Hepatocyte (in vitro differentiated cells): ENCODE results near the gene RCC2. TPM values are rescaled to one million over a fixed set of nuclear protein-coding genes. Genes with fewer than 3 reads are reported as not detected.
"Not testable (repeated sequence)": the region's sequence is repeated elsewhere in the genome, so short reads cannot be mapped to it uniquely, and the experiment has no call there.

Source experiments
- DNase-seq: peaks from one replicate; pipeline ENCODE4 v3.0.0-alpha.2; 2016; ENCODE audit warnings: low spot score
- H2AFZ ChIP-seq: fragments of 200-600 bp; sonication (generic); 2 replicates; pipeline ENCODE4 v1.6.0; 2016; ENCODE audit warnings: antibody characterized with exemption, mild to moderate bottlenecking
- H3K27ac ChIP-seq: fragments of 200-600 bp; sonication (generic); 2 replicates; pipeline ENCODE4 v1.5.1; 2016; ENCODE audit warnings: mild to moderate bottlenecking
- H3K27me3 ChIP-seq: fragments of 200-600 bp; sonication (generic); 2 replicates; pipeline ENCODE4 v1.6.1; 2016
- H3K36me3 ChIP-seq: fragments of 200-600 bp; sonication (generic); replicated peaks from 2 replicates; pipeline ENCODE4 v1.5.1; 2016; ENCODE audit warnings: low read depth; ENCODE audit not compliant: insufficient read depth
- H3K4me1 ChIP-seq: fragments of 200-600 bp; sonication (generic); 2 replicates; pipeline ENCODE4 v1.5.1; 2016; ENCODE audit warnings: mild to moderate bottlenecking, moderate library complexity; ENCODE audit not compliant: insufficient read depth
- H3K4me2 ChIP-seq: fragments of 200-600 bp; sonication (generic); 2 replicates; pipeline ENCODE4 v1.6.0; 2016
- H3K4me3 ChIP-seq: fragments of 200-600 bp; sonication (generic); 2 replicates; pipeline ENCODE4 v1.5.1; 2016; ENCODE audit warnings: mild to moderate bottlenecking
- H3K79me2 ChIP-seq: fragments of 200-600 bp; sonication (generic); 2 replicates; pipeline ENCODE4 v1.6.0; 2017; ENCODE audit warnings: mild to moderate bottlenecking
- H3K9me2 ChIP-seq: fragments of 200-600 bp; sonication (generic); replicated peaks from 2 replicates; pipeline ENCODE4 v1.6.0; 2017; ENCODE audit warnings: mild to moderate bottlenecking; ENCODE audit not compliant: insufficient read depth
- H3K9me3 ChIP-seq: fragments of 200-600 bp; sonication (generic); 2 replicates; pipeline ENCODE4 v1.5.1; 2016; ENCODE audit warnings: low read depth, mild to moderate bottlenecking
- H4K20me1 ChIP-seq: fragments of 200-600 bp; sonication (generic); 2 replicates; pipeline ENCODE4 v1.6.0; 2016; ENCODE audit warnings: mild to moderate bottlenecking; ENCODE audit not compliant: insufficient read depth, poor library complexity, severe bottlenecking
- EZH2 ChIP-seq: fragments of 200-600 bp; sonication (generic); IDR thresholded peaks from 2 replicates; pipeline ENCODE4 v1.6.1; 2016; ENCODE audit warnings: antibody characterized with exemption, mild to moderate bottlenecking, borderline replicate concordance
- EZH2phosphoT487 ChIP-seq: fragments of 200-600 bp; sonication (generic); IDR thresholded peaks from one replicate; pipeline ENCODE4 v1.6.1; 2018; ENCODE audit warnings: antibody characterized with exemption, mild to moderate bottlenecking, low read depth, moderate library complexity; ENCODE audit not compliant: unreplicated experiment, severe bottlenecking
- WGBS: methylation state at CpG from one replicate; pipeline ENCODE4 v1.1.6; 2016; ENCODE audit warnings: low lambda C conversion rate; ENCODE audit errors: missing lambda C conversion rate; 5-methylcytosine and 5-hydroxymethylcytosine counted together
- polyA plus RNA-seq: library from polyadenylated mRNA; unstranded; fragments of >200 nt; fragmentation: Nextera tagmentation; extraction: Ambion mirVana; gene quantifications from 2 replicates; pipeline ENCODE4 v1.2.1, GENCODE V29; 2016
- total RNA-seq: library from RNA; depleted of rRNA; stranded (reverse); fragments of >200 nt; gene quantifications from 2 replicates; pipeline ENCODE4 v1.2.3, GENCODE V29; 2014
- TF ChIP-seq, protein P1 (sequence below): fragments of 200-600 bp; sonication (generic); IDR thresholded peaks from 2 replicates; pipeline ENCODE4 v1.5.1; 2016; ENCODE audit warnings: antibody characterized with exemption, mild to moderate bottlenecking; ENCODE audit not compliant: poor library complexity

Gene RCC2
- total and polyA plus RNA-seq, 2 experiments from 2014 or later, result 22.5 to 56.9 TPM

GRCh38 chr1:17406760-17407475 lies 32.6 kb downstream of the RCC2 start:
- H3K27me3 ChIP-seq, DNase-seq, H3K36me3 ChIP-seq, H3K4me3 ChIP-seq, H3K4me1 ChIP-seq, H3K9me3 ChIP-seq, H3K27ac ChIP-seq, H3K9me2 ChIP-seq, H4K20me1 ChIP-seq, H3K79me2 ChIP-seq, H3K4me2 ChIP-seq, H2AFZ ChIP-seq: not testable (repeated sequence)
- 85% methylated on average over 16 of the region's 16 CpGs for WGBS

DNA sequence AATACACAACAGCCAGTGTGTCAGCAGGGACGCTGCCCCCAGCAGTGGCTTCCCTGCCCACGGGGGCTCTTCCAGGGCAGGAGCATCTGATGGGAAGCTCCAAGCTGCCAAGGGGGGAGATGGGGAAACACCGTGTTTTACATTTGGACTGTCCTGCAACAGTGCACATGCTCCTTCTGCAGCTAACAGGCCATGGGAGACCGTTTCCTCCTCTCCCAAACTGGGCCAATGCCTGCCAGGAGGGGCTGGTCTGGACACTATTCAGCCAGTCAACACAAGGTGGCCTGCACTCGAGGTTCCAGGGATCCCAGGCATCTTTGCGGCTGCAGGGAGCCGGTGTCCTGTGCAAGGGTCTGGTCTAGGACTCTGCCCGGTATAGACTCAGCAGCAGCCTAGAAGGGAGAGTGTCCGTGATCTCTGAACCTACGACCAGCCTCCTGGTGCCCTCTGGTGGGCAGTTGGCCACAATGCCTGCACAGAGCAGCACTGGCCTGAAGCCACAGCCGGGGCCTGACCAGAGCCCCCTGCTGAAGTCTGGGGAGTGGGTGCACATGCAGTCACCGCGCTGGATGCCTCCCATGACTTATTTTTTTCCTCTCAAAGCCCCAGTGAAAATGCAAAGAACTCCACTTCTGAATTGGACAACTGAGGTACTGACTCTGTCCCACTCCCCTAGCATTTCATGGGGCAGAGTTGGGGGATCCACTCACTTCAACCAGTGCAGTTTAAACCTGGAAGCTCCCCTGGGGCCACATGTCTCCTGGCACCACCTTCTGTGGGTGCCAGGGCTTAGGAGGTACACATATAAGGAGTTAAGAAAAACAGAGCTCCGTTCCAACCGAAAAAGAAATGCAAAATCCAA lies 33.3 kb downstream of the RCC2 start:
- Histone ChIP-seq H3K4me2 (no peak overlapping the region), H3K9me2 (no peaks in the 10 kb centered on the region), H3K36me3 (no peaks in the 10 kb centered on the region), H2AFZ (no peak overlapping the region), H3K27me3 (no peaks in the 10 kb centered on the region), H3K27ac (no peak overlapping the region), H3K4me3 (no peak overlapping the region), H3K9me3 (no peaks in the 10 kb centered on the region), H3K4me1 (no peaks in the 10 kb centered on the region), H4K20me1 (no peaks in the 10 kb centered on the region), H3K79me2 (no peaks in the 10 kb centered on the region)
- WGBS, result 58% methylated on average over 15 of the region's 15 CpGs
- TF ChIP-seq, protein P1, sequence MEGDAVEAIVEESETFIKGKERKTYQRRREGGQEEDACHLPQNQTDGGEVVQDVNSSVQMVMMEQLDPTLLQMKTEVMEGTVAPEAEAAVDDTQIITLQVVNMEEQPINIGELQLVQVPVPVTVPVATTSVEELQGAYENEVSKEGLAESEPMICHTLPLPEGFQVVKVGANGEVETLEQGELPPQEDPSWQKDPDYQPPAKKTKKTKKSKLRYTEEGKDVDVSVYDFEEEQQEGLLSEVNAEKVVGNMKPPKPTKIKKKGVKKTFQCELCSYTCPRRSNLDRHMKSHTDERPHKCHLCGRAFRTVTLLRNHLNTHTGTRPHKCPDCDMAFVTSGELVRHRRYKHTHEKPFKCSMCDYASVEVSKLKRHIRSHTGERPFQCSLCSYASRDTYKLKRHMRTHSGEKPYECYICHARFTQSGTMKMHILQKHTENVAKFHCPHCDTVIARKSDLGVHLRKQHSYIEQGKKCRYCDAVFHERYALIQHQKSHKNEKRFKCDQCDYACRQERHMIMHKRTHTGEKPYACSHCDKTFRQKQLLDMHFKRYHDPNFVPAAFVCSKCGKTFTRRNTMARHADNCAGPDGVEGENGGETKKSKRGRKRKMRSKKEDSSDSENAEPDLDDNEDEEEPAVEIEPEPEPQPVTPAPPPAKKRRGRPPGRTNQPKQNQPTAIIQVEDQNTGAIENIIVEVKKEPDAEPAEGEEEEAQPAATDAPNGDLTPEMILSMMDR, result peak; percentile 77
- TF ChIP-seq EZH2phosphoT487, result no peak
- peak; percentile 83 for DNase-seq

- Histone ChIP-seq H4K20me1 (no peaks in the 10 kb centered on the region), H3K4me3 (no peak overlapping the region), H3K27ac (no peak overlapping the region), H3K9me3 (no peaks in the 10 kb centered on the region), H3K27me3 (no peaks in the 10 kb centered on the region), H3K4me2 (no peak overlapping the region), H3K9me2 (no peaks in the 10 kb centered on the region), H3K79me2 (no peaks in the 10 kb centered on the region), H3K36me3 (no peaks in the 10 kb centered on the region), H3K4me1 (no peaks in the 10 kb centered on the region), H2AFZ (no peak overlapping the region)
- TF ChIP-seq, protein P1, result no peak
- TF ChIP-seq EZH2phosphoT487 (no peak), EZH2 (no peak)
- no peak for DNase-seq
- WGBS, result 80% methylated on average over 6 of the region's 6 CpGs
Observed at GRCh38 chr1:17404820-17405219, 34.7 kb downstream of the RCC2 start.

GRCh38 chr1:17404034-17404684 lies 35.3 kb downstream of the RCC2 start:
- H3K4me3 ChIP-seq, result no peak overlapping the region
- H3K9me2 ChIP-seq, result no peaks in the 10 kb centered on the region
- no peak overlapping the region for H2AFZ ChIP-seq
- H3K27ac ChIP-seq, result no peak overlapping the region
- no peaks in the 10 kb centered on the region for H3K36me3 ChIP-seq
- no peak overlapping the region for H3K4me2 ChIP-seq
- H3K27me3 ChIP-seq, result no peaks in the 10 kb centered on the region
- TF ChIP-seq EZH2phosphoT487 (no peak), EZH2 (no peak)
- TF ChIP-seq, protein P1, result no peak
- 69% methylated on average over 15 of the region's 15 CpGs for WGBS
- H3K9me3 ChIP-seq, result no peaks in the 10 kb centered on the region
- DNase-seq, result no peak
- no peaks in the 10 kb centered on the region for H4K20me1 ChIP-seq
- H3K79me2 ChIP-seq, result no peaks in the 10 kb centered on the region
- H3K4me1 ChIP-seq, result no peaks in the 10 kb centered on the region
